GM18499 (cell line): ENCODE data around the gene WNK2.
"Not testable (repeated sequence)": the region's sequence is repeated elsewhere in the genome, so short reads cannot be mapped to it uniquely, and the experiment has no call there.

Experiments used
- ATAC-seq: cut with Tn5 transposase; IDR thresholded peaks from one replicate; pipeline ENCODE4 v1.9.1; 2021; ENCODE audit warnings: moderate number of reproducible peaks; ENCODE audit not compliant: insufficient read depth, unreplicated experiment

WNK2 gene

DNA sequence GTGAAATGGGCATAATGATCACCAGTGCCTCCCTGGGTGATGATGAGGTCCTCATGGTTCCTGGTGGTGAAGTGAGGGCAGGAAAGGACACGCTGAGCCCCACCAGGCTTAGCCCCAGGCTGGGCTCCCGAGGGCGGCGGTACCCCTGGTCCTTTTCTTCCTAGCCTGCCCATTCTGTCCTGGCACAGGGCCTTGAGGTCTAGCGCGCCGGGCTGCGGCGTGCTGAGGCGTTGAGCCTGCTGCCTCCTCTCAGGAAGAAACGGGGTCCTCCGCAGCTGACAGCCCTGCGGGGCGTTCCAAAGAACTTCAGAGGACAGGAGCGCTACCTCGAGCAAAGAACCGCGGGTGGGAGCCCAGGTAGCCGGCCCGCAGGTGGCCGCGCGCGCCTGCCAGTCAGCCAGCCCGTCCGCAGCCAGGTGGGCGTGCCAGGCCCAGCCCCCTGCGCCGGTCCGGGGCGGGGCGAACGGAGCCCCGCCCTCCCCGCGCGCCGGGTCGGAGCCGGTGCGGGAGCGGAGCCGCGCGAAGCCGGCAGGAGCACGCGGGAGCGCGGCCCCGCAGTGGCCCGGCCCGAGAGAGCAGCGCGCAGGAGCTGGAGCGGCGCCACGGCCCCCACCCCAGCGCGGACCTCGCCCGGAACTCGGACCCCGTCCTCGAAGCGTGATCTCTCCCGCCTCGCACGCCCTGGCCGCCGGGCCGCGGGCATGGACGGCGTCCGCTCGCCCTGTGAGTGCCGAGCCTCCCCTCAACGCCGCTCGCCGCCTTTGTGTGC, at the start of gene WNK2:
Gene WNK2, plus strand, starts transcription at position 477 of the 769 bp plus-strand sequence. CDS start 791 bp downstream, outside the sequence.
- ATAC-seq, result no peak

DNA sequence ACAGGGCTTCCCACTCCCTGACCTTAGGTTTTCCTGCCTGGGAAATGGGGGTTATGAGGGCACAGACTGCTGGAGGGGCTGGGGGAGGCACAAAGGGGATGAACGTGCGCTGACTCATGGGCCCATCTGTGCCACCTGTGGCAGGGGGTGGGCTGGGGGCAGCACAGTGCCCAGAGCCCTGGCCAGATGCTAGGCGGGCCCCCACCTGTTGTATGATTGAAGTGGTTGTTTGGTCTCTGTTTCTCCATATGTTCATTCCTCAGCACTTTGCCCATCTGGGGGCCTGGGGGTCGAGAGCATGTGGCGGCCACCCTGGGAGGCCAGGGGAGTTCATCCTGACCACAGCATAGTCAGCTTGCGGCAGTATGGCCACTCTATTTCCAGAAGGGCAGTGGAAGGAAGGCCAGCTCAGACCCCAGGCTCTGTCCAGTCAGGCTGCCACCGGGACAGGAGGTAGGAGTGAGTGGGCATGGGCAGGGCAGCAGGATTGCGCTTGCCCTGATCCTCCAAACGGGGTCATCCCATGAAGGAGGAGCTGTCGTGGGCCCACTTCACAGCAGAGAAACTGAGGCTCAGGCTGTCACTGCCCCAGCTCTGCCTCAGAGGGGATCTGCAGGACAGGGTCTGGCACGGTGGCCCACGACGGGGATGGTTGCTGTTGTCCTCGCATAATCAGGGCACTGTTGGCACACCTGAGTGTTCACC, 49.0 kb upstream of the WNK2 start:
- ATAC-seq, result no peak

DNA sequence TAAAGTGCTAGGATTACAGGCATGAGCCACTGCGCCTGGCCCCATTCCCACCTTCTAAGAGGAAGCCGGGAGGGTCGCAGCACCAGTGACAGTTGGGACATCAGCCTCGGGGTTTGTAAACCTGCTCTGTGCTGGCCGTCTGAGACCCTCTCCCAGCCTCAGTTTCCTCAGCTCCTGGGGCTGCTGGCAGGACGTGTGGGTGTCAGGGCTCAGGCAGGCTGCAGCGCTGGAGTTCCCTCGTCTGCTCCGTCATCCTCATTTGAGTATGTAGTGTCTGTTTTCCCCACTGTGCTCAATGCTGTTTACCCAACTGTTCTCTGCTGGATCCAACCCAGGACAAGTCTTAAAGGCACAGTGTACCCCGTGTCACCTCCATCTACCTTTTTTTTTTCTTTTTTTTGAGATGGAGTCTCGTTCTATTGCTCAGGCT, 47.9 kb upstream of the WNK2 start:
- no peak for ATAC-seq

DNA sequence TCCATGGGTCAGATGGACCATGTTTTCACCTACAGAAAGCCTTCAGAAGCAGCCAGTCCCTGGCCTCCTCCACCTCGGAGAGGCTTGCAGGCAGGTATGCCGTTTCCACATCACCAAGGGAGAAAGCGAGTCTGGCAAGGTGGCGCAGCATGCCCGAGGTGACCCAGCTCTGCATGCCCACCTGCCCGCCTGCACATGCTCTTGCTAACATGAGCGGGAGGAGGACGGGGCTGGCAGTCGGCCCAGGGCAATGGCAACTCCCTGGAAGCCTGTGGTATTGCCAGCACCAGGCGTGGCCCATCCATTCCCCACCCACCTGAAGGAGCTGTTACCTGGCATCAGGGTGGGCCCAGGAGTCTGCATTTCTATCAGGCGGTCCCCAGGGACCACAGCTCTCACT, 46.6 kb upstream of the WNK2 start:
- no peak for ATAC-seq

DNA sequence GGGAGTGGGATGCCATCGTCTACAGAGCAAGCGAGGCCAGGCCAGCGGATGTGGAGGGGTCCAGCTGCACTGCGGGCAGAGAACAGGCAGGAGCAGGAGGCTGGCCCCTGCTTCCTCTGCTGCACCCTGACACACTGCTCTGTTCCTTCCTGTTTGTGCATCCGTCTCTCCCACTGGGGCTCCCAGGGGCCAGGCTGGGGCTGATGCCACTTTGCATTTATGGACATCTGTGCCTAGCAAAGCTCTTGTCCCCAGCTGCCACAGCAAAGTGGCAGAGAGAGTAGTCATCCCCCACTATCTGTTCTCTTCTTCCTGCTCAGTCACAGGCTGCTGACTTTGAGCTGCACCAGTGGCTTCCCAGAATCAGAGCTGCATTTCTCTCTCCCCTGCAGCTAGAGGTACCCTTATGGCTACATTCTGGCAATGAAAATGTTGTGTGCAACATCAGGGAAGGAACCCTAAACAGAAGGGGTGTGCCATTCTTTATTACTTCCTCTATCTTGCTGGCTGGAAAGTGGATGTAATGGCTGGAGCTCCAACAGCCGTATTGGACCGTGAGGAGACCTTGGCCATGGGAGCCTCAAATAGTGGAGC, 45.7 kb upstream of the WNK2 start:
- no peak for ATAC-seq

DNA sequence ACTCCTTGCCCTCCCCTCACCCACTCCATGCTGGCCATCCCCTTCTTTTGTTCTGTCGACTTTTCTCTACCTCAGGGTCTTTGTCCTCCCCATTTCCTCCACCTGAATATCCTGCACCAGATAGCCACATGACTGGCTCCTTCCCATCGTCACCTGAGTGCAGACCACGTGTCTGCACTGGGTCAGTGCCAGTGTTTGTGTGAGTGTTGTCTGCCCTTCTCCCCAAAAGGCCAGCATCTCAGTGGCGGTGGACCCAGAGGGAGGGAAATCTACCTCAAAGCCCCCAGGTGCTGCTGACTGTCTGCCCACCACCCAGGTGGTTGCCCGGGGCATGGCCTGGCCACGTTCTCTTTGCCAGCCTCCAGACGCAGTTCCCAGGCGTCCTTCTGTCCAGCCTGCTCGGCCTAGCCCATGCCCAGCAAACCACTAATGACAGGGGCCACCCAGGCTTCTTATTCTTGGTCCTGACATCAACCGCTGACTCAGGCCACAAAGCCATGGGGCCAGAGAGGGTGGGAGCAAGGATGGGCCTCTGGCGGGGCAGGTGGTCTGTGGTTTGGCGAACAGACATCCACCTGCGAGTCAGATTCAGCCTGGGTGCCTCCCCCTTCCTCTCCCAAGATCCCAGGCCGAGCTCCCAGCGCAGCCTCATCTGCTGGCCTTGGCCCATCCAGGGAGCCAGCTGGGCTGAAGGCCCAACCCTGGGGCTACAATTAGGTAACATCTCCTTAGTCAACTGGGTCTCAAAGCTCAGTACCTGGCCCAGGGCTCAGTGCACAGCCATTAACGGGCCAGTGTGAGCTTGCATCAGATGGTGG, 44.4 kb upstream of the WNK2 start:
- no peak for ATAC-seq

DNA sequence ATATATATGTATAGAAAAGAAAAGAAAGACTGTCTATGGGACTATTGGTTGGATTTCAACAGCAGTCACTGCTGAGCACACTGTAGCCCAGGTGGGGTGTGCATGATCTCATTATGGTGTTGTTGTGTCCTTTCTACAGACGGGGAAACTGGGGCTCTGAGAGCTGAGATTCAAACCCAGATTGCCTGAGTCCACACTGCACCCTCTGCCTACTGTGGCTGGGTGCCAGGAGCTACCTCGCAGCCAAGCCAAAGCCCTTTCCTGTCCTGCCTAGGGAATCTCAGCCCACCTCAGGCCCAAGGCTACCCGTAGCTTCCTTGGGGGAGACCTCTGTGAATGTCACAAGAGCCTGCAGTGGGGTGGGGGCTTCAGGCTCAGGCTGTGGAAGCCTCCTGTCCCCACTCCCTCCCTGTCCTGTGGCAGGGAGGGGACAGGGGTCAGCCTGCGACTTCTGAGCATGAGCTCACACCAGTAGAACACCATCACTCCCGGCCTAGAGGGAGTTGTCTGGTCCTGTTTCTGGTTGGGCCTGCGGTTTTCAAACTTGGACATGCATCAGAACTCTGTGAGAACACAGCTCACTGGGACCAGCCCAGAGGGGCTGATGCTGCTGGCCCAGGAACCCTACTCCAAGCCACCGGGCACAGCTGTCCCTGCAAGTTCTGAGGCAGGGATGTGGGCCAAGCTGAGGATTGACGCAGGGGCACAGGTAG, 42.0 kb upstream of the WNK2 start:
- ATAC-seq, result no peak

DNA sequence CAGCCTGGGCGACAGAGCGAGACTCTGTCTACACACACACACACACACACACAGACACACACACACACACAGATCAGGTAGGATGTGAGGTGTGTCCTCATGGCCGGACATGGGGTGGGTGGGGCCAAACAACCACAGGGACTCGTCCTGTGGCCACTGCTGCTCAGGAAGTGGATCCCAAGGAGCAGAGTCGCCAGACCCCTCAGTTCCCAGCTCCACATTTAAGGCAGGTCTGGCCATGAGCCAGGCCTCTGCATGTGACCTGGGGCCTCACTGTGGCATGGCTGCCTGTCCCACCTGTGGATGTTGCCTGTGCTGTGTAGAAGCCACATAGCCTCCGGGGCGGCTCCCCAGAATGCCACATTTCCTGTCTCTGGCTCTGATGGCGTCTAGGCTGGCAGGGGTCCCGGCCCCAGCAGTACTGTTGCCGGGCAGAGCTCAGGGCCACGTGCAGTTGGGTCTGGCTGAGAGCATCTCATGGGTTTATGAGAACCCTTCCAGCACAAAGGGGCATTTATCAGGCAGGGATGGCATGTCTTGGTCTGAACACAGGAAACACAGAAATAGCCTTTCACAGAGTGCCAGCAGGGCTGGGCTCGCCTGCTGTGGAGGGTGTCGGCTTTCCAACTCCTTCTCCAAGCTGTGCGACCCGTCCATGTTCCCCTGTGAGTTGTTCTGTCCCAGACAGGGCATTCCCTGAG, 40.0 kb upstream of the WNK2 start:
- ATAC-seq, result no peak

DNA sequence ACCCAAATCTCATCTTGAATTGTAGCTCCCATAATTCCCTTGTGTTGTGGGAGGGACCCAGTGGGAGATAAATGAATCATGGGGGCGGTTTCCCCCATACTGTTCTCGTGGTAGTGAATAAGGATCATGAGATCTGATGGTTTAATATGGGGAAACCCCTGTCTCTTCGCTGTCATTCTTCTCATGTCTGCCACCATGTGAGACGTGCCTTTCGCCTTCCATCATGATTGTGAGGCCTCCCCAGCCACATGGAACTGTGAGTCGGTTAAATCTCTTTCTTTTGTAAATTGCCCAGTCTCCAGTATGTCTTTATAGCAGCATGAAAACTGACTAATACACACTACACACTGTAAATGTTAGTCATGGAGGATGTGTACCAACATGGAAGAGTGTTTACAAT, 37.2 kb upstream of the WNK2 start:
- ATAC-seq, result not testable (repeated sequence)

DNA sequence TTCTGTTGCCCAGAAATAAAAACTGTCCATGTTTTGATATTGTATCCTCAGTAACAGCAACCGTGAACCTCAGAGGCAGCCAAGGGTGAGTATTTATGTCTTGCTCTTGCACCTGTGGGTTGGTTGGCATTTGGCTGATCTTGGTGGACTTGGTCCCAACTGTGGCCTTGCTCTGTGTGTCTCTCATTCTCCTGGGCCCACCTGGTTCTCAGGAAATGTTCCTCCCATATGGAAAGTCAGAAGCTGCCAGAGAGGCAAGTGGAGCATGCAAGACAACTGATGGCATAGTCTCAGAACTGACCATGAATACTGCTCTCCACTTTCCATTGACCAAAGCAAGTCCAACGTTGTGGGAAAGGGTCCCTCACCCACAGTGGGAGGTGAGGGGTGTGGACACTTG, 36.3 kb upstream of the WNK2 start:
- ATAC-seq, result no peak

DNA sequence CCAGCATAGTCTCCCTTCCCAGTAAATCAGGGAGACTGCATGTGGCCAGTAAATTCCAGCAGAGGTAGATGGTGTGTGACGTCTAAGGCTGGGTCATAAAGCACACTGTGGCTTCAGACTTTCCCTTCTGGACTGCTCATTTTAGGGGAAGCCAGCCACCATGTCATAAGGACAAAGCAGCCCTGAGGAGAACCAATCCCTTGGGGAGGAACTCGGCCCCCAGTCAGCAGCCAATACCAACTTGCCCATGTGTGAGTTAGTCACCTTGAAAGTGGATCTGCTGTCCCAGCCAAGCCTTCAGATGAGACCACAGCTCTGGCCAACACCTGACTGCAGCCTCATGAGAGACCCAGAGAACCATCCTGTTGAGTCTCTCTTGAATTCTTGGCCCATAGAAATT, 35.2 kb upstream of the WNK2 start:
- no peak for ATAC-seq

DNA sequence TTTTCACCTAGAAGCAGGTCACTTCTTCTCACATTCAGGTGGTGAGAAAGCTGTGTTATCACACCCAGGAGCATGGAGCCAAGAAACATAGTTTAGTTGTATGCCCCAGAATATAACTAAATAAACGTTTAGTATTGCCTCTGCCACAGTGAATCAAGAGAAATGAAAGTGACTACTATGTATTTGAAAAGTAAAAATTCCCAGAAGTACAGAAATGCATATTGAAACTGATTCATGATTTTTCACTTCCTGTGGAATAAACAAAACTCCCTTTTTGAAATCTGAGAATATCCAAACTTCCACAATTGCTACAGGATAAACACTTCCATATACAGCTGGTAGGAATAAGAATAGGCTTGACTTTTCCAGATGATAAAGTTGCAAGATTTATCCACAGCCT, 34.6 kb upstream of the WNK2 start:
- ATAC-seq, result no peak

DNA sequence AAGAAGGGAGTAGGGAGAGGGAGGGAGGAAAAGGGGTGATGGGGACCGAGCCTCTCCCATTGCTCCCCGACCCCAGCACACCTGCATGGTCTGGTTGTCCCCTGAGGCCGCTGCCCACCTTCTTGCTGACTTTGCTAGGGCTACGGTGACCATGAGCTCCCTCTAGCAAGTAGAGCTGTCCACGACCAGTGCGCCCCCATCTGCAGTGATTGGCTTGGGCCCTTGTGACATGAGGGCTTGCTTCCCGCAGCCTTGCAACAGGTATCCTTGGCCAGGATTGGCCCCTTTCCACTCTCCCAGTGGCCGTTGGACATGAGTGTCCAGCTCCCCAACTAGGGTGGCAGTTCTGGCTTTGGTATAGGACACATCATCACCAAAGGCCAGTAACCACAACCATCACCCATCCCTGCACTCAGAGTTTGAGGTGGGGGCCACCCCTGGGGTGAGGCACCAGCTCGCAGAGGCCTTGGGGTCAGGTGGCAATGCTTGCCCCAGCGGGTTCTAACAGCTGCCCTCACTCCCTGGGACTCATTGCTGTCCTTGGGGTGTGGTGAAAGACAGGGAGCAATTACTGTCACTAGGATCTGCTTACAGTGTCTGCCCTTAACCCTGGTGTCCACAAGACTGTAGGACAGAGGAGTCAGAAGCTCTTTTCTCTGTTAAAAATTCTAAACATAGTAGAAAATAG, 32.7 kb upstream of the WNK2 start:
- ATAC-seq, result no peak

DNA sequence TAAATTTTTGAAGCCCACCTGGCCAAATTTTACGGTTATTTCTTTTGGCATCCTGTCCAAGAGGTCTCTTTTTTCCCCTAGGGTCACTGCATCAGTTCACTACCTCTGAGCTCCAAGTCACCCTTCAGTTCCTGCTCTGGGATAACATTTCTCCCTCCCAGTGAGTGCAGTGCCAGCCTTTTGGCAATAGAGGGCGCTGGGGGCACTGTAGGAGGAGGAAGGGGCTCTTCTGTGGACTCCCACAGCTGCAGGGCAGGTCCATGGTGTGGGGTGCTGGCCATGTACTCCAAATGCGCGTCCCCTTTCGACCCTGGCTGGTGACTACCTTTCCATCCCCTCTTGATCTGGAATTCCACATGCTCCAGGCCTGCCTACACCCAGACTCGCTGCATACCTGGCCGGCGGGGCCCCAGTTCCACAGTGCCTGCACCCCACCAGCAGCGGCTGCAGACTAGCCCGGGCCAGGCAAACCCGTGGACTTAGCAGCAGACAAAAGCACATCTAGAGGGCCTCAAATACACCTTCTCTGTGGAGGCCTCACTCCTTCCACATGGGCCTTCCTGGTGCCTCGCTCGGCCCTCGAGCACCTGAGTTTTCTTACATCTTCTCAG, 29.5 kb upstream of the WNK2 start:
- no peak for ATAC-seq

DNA sequence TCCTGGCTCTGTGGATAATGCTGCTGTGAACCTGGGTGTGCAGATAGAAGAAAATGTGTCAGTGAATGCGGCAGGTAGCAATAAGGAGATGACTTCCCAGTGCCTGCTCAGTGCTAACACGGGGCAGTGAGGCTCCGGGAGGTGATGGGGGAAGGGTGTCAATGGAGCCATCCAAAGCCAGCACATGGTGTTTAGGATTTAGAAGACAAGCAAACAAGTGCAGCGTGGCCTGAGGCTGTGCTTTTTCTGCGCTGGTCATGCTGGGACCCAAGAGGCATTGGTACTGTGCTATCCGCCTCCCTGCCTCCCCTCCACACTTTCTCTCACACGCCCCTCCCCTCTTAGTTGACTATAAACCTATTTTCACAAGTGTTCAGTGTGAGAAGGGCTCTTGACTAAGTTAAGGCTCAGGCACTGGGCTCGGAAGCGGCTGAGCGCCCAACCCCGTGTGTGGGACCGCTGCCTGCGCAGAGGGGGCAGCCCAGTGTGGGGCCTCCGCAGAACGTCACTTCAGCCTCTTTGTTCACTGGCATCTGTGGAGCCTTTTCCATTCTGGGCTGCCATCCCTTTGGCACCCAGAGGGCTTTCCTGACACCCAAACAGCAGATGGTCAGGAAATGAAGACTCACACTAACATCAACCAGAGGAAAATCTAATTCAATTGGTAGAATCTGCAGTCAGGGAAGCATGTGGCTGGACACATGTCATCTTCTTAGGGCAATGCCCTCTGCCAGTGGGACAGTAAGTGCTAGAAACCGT, 28.0 kb upstream of the WNK2 start:
- no peak for ATAC-seq

DNA sequence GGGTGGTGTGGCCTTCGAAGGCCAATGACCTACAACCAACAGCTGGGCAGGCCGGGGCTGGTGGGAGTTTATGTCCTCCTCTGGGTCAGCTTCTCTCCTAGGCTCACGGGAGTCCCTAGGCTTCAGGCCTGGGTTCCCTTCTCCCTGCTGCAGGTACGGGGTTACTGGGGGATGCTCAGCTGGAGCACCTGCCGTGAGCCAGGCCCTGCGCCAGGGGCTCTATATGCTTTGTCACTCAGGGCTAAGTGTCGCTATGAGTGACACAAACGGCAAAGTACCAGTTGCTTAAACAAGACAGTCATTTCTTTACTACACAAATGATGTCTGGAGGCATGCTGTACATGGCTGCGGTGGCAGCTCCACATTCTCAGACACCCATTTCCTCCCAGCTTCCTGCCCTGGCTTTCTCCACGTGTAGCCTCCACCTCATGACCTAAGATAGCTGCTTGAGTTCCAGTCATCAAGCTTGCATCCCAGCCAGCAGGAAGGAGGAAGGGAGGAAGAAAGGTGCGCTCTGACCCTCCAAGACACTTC, 27.4 kb upstream of the WNK2 start:
- no peak for ATAC-seq

DNA sequence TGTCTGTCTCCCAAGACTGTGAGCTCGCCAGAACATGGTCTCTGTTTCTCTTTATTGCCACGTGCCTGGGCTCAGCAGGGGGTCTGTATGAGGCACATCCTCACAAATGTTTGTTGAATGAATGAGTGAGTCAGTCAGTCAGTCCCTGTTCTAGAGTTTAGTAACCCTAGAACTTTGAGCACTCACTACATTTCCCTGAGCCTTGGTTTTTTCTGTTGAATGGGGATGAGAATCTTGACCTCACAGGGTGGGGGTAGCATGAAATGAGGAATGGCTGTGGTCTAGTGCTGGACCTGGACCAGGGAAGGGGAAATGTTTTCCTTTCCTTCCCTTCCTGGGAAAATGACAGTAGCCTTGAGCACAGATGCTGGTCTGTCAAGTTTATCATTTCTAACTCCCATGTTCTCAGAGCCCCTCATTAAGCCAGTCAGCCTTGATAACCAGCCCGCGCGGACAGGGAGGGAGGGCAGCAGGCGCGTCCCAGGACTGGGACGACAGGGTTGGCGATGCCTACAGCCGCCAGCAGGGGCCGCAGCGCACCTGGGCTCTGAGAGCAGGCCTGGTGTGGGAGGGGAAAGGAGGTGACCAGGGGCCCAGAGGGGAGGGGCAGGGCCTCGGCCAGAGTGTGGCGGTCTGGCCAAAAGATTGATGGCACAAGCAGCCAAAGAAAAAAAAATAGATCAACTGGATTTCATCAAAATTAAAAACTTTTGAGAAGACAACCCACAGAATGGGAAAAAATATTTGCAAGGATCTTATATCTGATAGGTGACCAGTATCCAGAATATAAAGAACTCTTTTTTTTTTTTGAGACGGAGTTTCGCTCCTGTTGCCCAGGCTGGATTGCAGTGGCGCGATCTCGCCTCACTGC, 24.1 kb upstream of the WNK2 start:
- ATAC-seq, result no peak
